GM23248 (cell line): ENCODE data around the gene REPIN1. TPM values are rescaled to one million over a fixed set of nuclear protein-coding genes. Genes with fewer than 3 reads are reported as not detected.

ENCODE experiments used
- DNase-seq: peaks from one replicate; pipeline ENCODE4 v3.0.0-alpha.2; 2015
- H2AFZ ChIP-seq: fragments of 200-600 bp; sonication (generic); 2 replicates; pipeline ENCODE4 v1.6.1; 2016; ENCODE audit warnings: antibody characterized with exemption
- H3F3A ChIP-seq: fragments of 200-600 bp; sonication (generic); 2 replicates; pipeline ENCODE4 v1.6.1; 2016; ENCODE audit warnings: mild to moderate bottlenecking, antibody characterized with exemption, mixed run types; ENCODE audit not compliant: insufficient read depth
- H3K27ac ChIP-seq: fragments of 200-600 bp; sonication (generic); 2 replicates; pipeline ENCODE4 v1.5.1; 2016; ENCODE audit warnings: mild to moderate bottlenecking
- H3K27me3 ChIP-seq: fragments of 200-600 bp; sonication (generic); replicated peaks from 2 replicates; pipeline ENCODE4 v1.6.1; 2016; ENCODE audit warnings: mild to moderate bottlenecking; ENCODE audit not compliant: insufficient read depth
- H3K36me3 ChIP-seq: fragments of 200-600 bp; sonication (generic); 2 replicates; pipeline ENCODE4 v1.6.1; 2016; ENCODE audit warnings: low read depth, mild to moderate bottlenecking
- H3K4me1 ChIP-seq: fragments of 200-600 bp; sonication (generic); 2 replicates; pipeline ENCODE4 v1.6.1; 2016; ENCODE audit warnings: mild to moderate bottlenecking; ENCODE audit not compliant: insufficient read depth
- H3K4me2 ChIP-seq: fragments of 200-600 bp; sonication (generic); one replicate; pipeline ENCODE4 v1.6.1; 2016; ENCODE audit warnings: mild to moderate bottlenecking; ENCODE audit not compliant: unreplicated experiment
- H3K4me3 ChIP-seq: fragments of 200-600 bp; sonication (generic); 2 replicates; pipeline ENCODE4 v1.5.1; 2016; ENCODE audit warnings: mild to moderate bottlenecking
- H3K79me2 ChIP-seq: fragments of 200-600 bp; sonication (generic); 2 replicates; pipeline ENCODE4 v1.6.1; 2016; ENCODE audit warnings: mild to moderate bottlenecking; ENCODE audit not compliant: insufficient read depth
- H3K9ac ChIP-seq: fragments of 200-600 bp; sonication (generic); 2 replicates; pipeline ENCODE4 v1.6.1; 2016; ENCODE audit warnings: mild to moderate bottlenecking
- H3K9me2 ChIP-seq: fragments of 200-600 bp; sonication (generic); 2 replicates; pipeline ENCODE4 v1.6.1; 2016; ENCODE audit warnings: mixed run types, mild to moderate bottlenecking, moderate library complexity; ENCODE audit not compliant: insufficient read depth
- H3K9me3 ChIP-seq: fragments of 200-600 bp; sonication (generic); one replicate; pipeline ENCODE4 v1.6.1; 2017; ENCODE audit warnings: low read depth
- H4K20me1 ChIP-seq: fragments of 200-600 bp; sonication (generic); 2 replicates; pipeline ENCODE4 v1.6.0; 2016; ENCODE audit not compliant: insufficient read depth
- EZH2 ChIP-seq: fragments of 200-600 bp; sonication (generic); IDR thresholded peaks from 2 replicates; pipeline ENCODE4 v1.6.1; 2018; ENCODE audit warnings: antibody characterized with exemption, mild to moderate bottlenecking; ENCODE audit not compliant: insufficient read depth, poor library complexity, severe bottlenecking
- EZH2phosphoT487 ChIP-seq: fragments of 200-600 bp; sonication (generic); IDR thresholded peaks from 2 replicates; pipeline ENCODE4 v1.6.1; 2018; ENCODE audit warnings: antibody characterized with exemption, moderate library complexity, mild to moderate bottlenecking, low read depth; ENCODE audit not compliant: insufficient read depth
- WGBS, 2 experiments: methylation state at CpG; one replicate each; pipeline ENCODE4 v1.1.6; 2015 to 2017; ENCODE audit warnings: low lambda C conversion rate in 2 of 2, low coverage in 1 of 2; ENCODE audit errors: missing lambda C conversion rate in 2 of 2; 5-methylcytosine and 5-hydroxymethylcytosine counted together
- in situ Hi-C: fragments of 300-500 bp; cut with MboI; formaldehyde crosslinking; loops from 2 replicates; pipeline ENCODE4 v1.15.0; 2020
- polyA plus RNA-seq: library from polyadenylated mRNA; unstranded; fragments of >200 nt; fragmentation: Nextera tagmentation; extraction: Ambion mirVana; gene quantifications from 2 replicates; pipeline ENCODE4 v1.2.1, GENCODE V29; 2016
- total RNA-seq: library from RNA; depleted of rRNA; stranded (reverse); fragments of >200 nt; shearing (Covaris generic); gene quantifications from 2 replicates; pipeline ENCODE4 v1.2.3, GENCODE V29; 2014; rRNA removed

Gene REPIN1
- total and polyA plus RNA-seq, 2 experiments from 2014 or later, result 17.3 to 48.1 TPM

- Histone ChIP-seq H3F3A (no peaks in the 10 kb centered on the region), H3K4me1 (no peaks in the 10 kb centered on the region), H3K36me3 (no peaks in the 10 kb centered on the region), H4K20me1 (no peaks in the 10 kb centered on the region), H3K27ac (no peak overlapping the region), H3K27me3 (no peaks in the 10 kb centered on the region), H3K9me3 (no peaks in the 10 kb centered on the region), H3K9ac (no peak overlapping the region), H3K79me2 (no peaks in the 10 kb centered on the region), H2AFZ (no peak overlapping the region), H3K4me3 (no peak overlapping the region), H3K4me2 (no peak overlapping the region), H3K9me2 (no peaks in the 10 kb centered on the region)
- WGBS, 2 experiments, result 74 to 84% methylated on average over 10 of the region's 10 CpGs
- in situ Hi-C loops, result no loop called here
- DNase-seq, result no peak
- TF ChIP-seq EZH2, result no peak
- no peak for TF ChIP-seq EZH2phosphoT487
Measured at GRCh38 chr7:150417239-150417638, 48.6 kb downstream of the REPIN1 start.

GRCh38 chr7:150417863-150418262 lies 49.2 kb downstream of the REPIN1 start:
- no peak for DNase-seq
- Histone ChIP-seq H3K4me3 (no peak overlapping the region), H2AFZ (no peak overlapping the region), H3K4me1 (no peaks in the 10 kb centered on the region), H3K9ac (no peak overlapping the region), H3F3A (no peaks in the 10 kb centered on the region), H3K27ac (no peak overlapping the region), H3K9me3 (no peaks in the 10 kb centered on the region), H3K36me3 (no peaks in the 10 kb centered on the region), H3K4me2 (no peak overlapping the region), H4K20me1 (no peaks in the 10 kb centered on the region), H3K27me3 (no peaks in the 10 kb centered on the region), H3K9me2 (no peaks in the 10 kb centered on the region), H3K79me2 (no peaks in the 10 kb centered on the region)
- TF ChIP-seq EZH2phosphoT487 (no peak), EZH2 (no peak)
- in situ Hi-C loops, result no loop called here
- WGBS, 2 experiments, result 84 to 91% methylated on average over 6 of the region's 6 CpGs

GRCh38 chr7:150420242-150420641 lies 51.6 kb downstream of the REPIN1 start:
- Histone ChIP-seq H3K9me3 (no peaks in the 10 kb centered on the region), H3K27ac (no peak overlapping the region), H4K20me1 (no peaks in the 10 kb centered on the region), H3K4me1 (no peaks in the 10 kb centered on the region), H3K27me3 (no peaks in the 10 kb centered on the region), H2AFZ (no peak overlapping the region), H3K9ac (no peak overlapping the region), H3K4me2 (no peak overlapping the region), H3K4me3 (no peak overlapping the region), H3F3A (no peaks in the 10 kb centered on the region), H3K36me3 (no peaks in the 10 kb centered on the region), H3K79me2 (no peaks in the 10 kb centered on the region), H3K9me2 (no peaks in the 10 kb centered on the region)
- no peak for DNase-seq
- TF ChIP-seq EZH2 (no peak), EZH2phosphoT487 (no peak)
- 75 to 85% methylated on average over 2 of the region's 2 CpGs for WGBS, 2 experiments
- in situ Hi-C loops, result no loop called here

- H2AFZ ChIP-seq, result peak overlapping the region; percentile 75
- H3K4me3 ChIP-seq, result no peak overlapping the region
- TF ChIP-seq EZH2 (no peak), EZH2phosphoT487 (no peak)
- no peaks in the 10 kb centered on the region for H3F3A ChIP-seq
- peak; percentile 81 for DNase-seq
- H3K27me3 ChIP-seq, result no peaks in the 10 kb centered on the region
- 19 to 20% methylated on average over 27 of the region's 27 CpGs for WGBS, 2 experiments
- H3K4me2 ChIP-seq, result peak overlapping the region; percentile 11
- no peaks in the 10 kb centered on the region for H3K36me3 ChIP-seq
- no peaks in the 10 kb centered on the region for H3K9me2 ChIP-seq
- H3K9me3 ChIP-seq, result no peaks in the 10 kb centered on the region
- no peaks in the 10 kb centered on the region for H3K4me1 ChIP-seq
- no peaks in the 10 kb centered on the region for H3K79me2 ChIP-seq
- no peak overlapping the region for H3K9ac ChIP-seq
- no peak overlapping the region for H3K27ac ChIP-seq
- in situ Hi-C loops, result no loop called here
- no peaks in the 10 kb centered on the region for H4K20me1 ChIP-seq
Measured at GRCh38 chr7:150420987-150421674, 52.5 kb downstream of the REPIN1 start.

- Histone ChIP-seq H3K36me3 (no peaks in the 10 kb centered on the region), H3K4me3 (no peak overlapping the region), H3K4me1 (no peaks in the 10 kb centered on the region), H3F3A (no peaks in the 10 kb centered on the region), H3K9ac (no peak overlapping the region), H3K27ac (no peak overlapping the region), H3K4me2 (no peak overlapping the region), H4K20me1 (no peaks in the 10 kb centered on the region), H3K9me2 (no peaks in the 10 kb centered on the region), H3K9me3 (no peaks in the 10 kb centered on the region), H2AFZ (no peak overlapping the region), H3K27me3 (no peaks in the 10 kb centered on the region), H3K79me2 (no peaks in the 10 kb centered on the region)
- DNase-seq, result no peak
- in situ Hi-C loops, result no loop called here
- WGBS, 2 experiments, result 71 to 72% methylated on average over 17 of the region's 17 CpGs
- TF ChIP-seq EZH2 (no peak), EZH2phosphoT487 (no peak)
Measured at GRCh38 chr7:150421831-150422230, 53.2 kb downstream of the REPIN1 start.

Other genes starting within 250 kb of the REPIN1 start
- gene LRRC61, start 45.5 kb upstream of the REPIN1 start, total RNA-seq, result not detected in 2 replicates
- not detected in 2 replicates for gene LRRC61, start 45.5 kb upstream of the REPIN1 start, polyA plus RNA-seq
- not detected in 2 replicates for gene ACTR3C, start 45.3 kb upstream of the REPIN1 start, total RNA-seq
- not detected in 2 replicates for gene ACTR3C, start 45.3 kb upstream of the REPIN1 start, polyA plus RNA-seq
- not detected in 2 replicates for gene RARRES2, start 27.2 kb upstream of the REPIN1 start, total RNA-seq
- not detected in 2 replicates for gene RARRES2, start 27.2 kb upstream of the REPIN1 start, polyA plus RNA-seq
- 3.9 and 5.2 TPM in 2 replicates for gene ZNF775, start 10.5 kb downstream of the REPIN1 start, total RNA-seq
- gene ZNF775, start 10.5 kb downstream of the REPIN1 start, polyA plus RNA-seq, result 0.75 and 1.6 TPM in 2 replicates
- gene GIMAP8, start 81.8 kb downstream of the REPIN1 start, total RNA-seq, result not detected in 2 replicates
- gene GIMAP8, start 81.8 kb downstream of the REPIN1 start, polyA plus RNA-seq, result not detected in 2 replicates
- not detected in 2 replicates for gene GIMAP7, start 146.1 kb downstream of the REPIN1 start, total RNA-seq
- gene GIMAP7, start 146.1 kb downstream of the REPIN1 start, polyA plus RNA-seq, result not detected in 2 replicates
- gene GIMAP4, start 198.6 kb downstream of the REPIN1 start, total RNA-seq, result not detected in 2 replicates
- not detected in 2 replicates for gene GIMAP4, start 198.6 kb downstream of the REPIN1 start, polyA plus RNA-seq